Peyer's patch (tissue), 4 donors: Measurements from ENCODE around the gene CLASP1.

Experiments used
- CTCF ChIP-seq, 6 experiments: fragments of 450-650 bp in 4 of 6; fragments of 200-600 bp in 2 of 6; sonication (generic) in 1 of 6; IDR thresholded peaks; one replicate each; pipeline ENCODE4 v1.5.1; 2017 to 2019; ENCODE audit warnings: antibody characterized with exemption in 6 of 6, mild to moderate bottlenecking in 3 of 6, moderate library complexity in 1 of 6
- POLR2A ChIP-seq, 2 donors: fragments of 450-650 bp; IDR thresholded peaks; one replicate each; pipeline ENCODE4 v1.5.1; 2017; ENCODE audit warnings: antibody characterized with exemption in 2 of 2, mild to moderate bottlenecking in 2 of 2, moderate library complexity in 2 of 2

GRCh38 chr2:121365061-121365460 lies 284.2 kb downstream of the CLASP1 start:
- TF ChIP-seq POLR2A (IDR thresholded peaks at IDR 0.05) (no peak), CTCF (IDR thresholded peaks at IDR 0.05) (no peak)
